Testis (tissue), 3 donors: ENCODE measurements around the gene ARHGAP12. TPM values are rescaled to one million over a fixed set of nuclear protein-coding genes. Genes with fewer than 3 reads are reported as not detected.

Source experiments
- DNase-seq: peaks from one replicate; pipeline ENCODE4 v3.0.0-alpha.2; 2019
- H3K27ac ChIP-seq, 2 donors: fragments of 200-600 bp; sonication (generic); one replicate each; pipeline ENCODE4 v1.5.1; 2019
- H3K27me3 ChIP-seq: fragments of 200-600 bp; sonication (generic); one replicate; pipeline ENCODE4 v1.5.1; 2019
- H3K36me3 ChIP-seq: fragments of 200-600 bp; sonication (generic); one replicate; pipeline ENCODE4 v1.5.1; 2017; ENCODE audit warnings: low read depth; ENCODE audit errors: missing control alignments
- H3K4me1 ChIP-seq: fragments of 200-600 bp; sonication (generic); one replicate; pipeline ENCODE4 v1.5.1; 2019
- H3K4me3 ChIP-seq, 2 donors: fragments of 200-600 bp; sonication (generic); one replicate each; pipeline ENCODE4 v1.5.1; 2017 to 2019
- H3K9me3 ChIP-seq: fragments of 200-600 bp; sonication (generic); one replicate; pipeline ENCODE4 v1.5.1; 2017
- CTCF ChIP-seq, 3 experiments: fragments of 450-650 bp in 2 of 3; fragments of 200-600 bp in 1 of 3; sonication (generic) in 1 of 3; IDR thresholded peaks; one replicate each; pipeline ENCODE4 v1.5.1; 2016 to 2019; ENCODE audit warnings: antibody characterized with exemption in 3 of 3, mild to moderate bottlenecking in 2 of 3, moderate library complexity in 1 of 3
- POLR2A ChIP-seq: fragments of 450-650 bp; IDR thresholded peaks from one replicate; pipeline ENCODE4 v1.6.1; 2017; ENCODE audit warnings: antibody characterized with exemption, mild to moderate bottlenecking, moderate library complexity
- WGBS, 2 donors: methylation state at CpG; one replicate each; pipeline ENCODE4 v1.1.5; 2018; 5-methylcytosine and 5-hydroxymethylcytosine counted together
- intact Hi-C: fragments of 100-400 bp; cut with DNase I; formaldehyde crosslinking; loops from one replicate; pipeline ENCODE4 v1.15.1; 2023; ENCODE audit warnings: low total_unique reads
- polyA plus RNA-seq: library from polyadenylated mRNA; stranded (reverse); fragments of 350-450 nt; fragmentation: Illumina TruSeq; extraction: RNeasy Lipid Tissue Mini Kit (QIAGEN cat#74804); gene quantifications from one replicate; pipeline ENCODE4 v1.2.3, GENCODE V29; 2014; ENCODE audit warnings: low read depth, low replicate concordance; ENCODE audit not compliant: insufficient read depth
- total RNA-seq, 2 donors: library from RNA; depleted of rRNA; stranded (reverse); fragments of >200 nt; gene quantifications; one replicate each; pipeline ENCODE4 v1.2.3, GENCODE V29; 2016

Gene ARHGAP12
- total and polyA plus RNA-seq, 3 donors from 2014 or later = 11.7 to 36.1 (median 33.1) TPM

GRCh38 chr10:31878486-31878885, 50.1 kb downstream of the ARHGAP12 start:
- peaks cover 10% of the 10 kb centered on the region for H3K4me1 ChIP-seq
- no peak overlapping the region for H3K27ac ChIP-seq
- no peaks in the 10 kb centered on the region for H3K27me3 ChIP-seq
- H3K9me3 ChIP-seq = no peaks in the 10 kb centered on the region
- H3K36me3 ChIP-seq = no peaks in the 10 kb centered on the region
- intact Hi-C loops = no loop called here
- no peak for DNase-seq
- TF ChIP-seq POLR2A (no peak), CTCF (IDR thresholded peaks at IDR 0.05) (no peak)
- no peak overlapping the region for H3K4me3 ChIP-seq

- no peak for TF ChIP-seq CTCF (IDR thresholded peaks at IDR 0.05)
- TF ChIP-seq POLR2A = no peak
- intact Hi-C loops = no loop called here
- WGBS, 2 donors = 68 to 69% methylated on average over 6 of the region's 6 CpGs
- peaks cover 11% of the 10 kb centered on the region for H3K4me1 ChIP-seq
- no peaks in the 10 kb centered on the region for H3K27me3 ChIP-seq
- no peaks in the 10 kb centered on the region for H3K9me3 ChIP-seq
- H3K4me3 ChIP-seq = no peak overlapping the region
- no peaks in the 10 kb centered on the region for H3K36me3 ChIP-seq
- no peak overlapping the region for H3K27ac ChIP-seq
- no peak for DNase-seq
Measured at GRCh38 chr10:31876652-31877352, 51.8 kb downstream of the ARHGAP12 start.

GRCh38 chr10:31875608-31876007, 53.0 kb downstream of the ARHGAP12 start:
- no peak overlapping the region for H3K27ac ChIP-seq
- no peaks in the 10 kb centered on the region for H3K9me3 ChIP-seq
- no peaks in the 10 kb centered on the region for H3K27me3 ChIP-seq
- TF ChIP-seq CTCF (IDR thresholded peaks at IDR 0.05) (no peak), POLR2A (no peak)
- no peaks in the 10 kb centered on the region for H3K36me3 ChIP-seq
- WGBS, 2 donors = 87 to 91% methylated on average over 2 of the region's 2 CpGs
- H3K4me1 ChIP-seq = peaks cover 11% of the 10 kb centered on the region
- intact Hi-C loops = no loop called here
- no peak for DNase-seq
- no peak overlapping the region for H3K4me3 ChIP-seq

- H3K4me1 ChIP-seq = peaks cover 11% of the 10 kb centered on the region
- no peaks in the 10 kb centered on the region for H3K36me3 ChIP-seq
- H3K9me3 ChIP-seq = no peaks in the 10 kb centered on the region
- H3K27ac ChIP-seq = no peak overlapping the region
- DNase-seq = no peak
- H3K27me3 ChIP-seq = no peaks in the 10 kb centered on the region
- WGBS, 2 donors = 65 to 85% methylated on average over 1 of the region's 1 CpG
- no peak for TF ChIP-seq CTCF (IDR thresholded peaks at IDR 0.05)
- no peak for TF ChIP-seq POLR2A
- intact Hi-C loops = no loop called here
- no peak overlapping the region for H3K4me3 ChIP-seq
Measured at GRCh38 chr10:31873724-31874123, 54.9 kb downstream of the ARHGAP12 start.
